EL (cell line): ENCODE results near the gene NR5A2.

Experiments used
- DNase-seq: peaks from one replicate; pipeline ENCODE4 v3.0.0-alpha.2; 2016

Gene NR5A2

GRCh38 chr1:200075522-200075921 is 48.0 kb downstream of the NR5A2 start:
- DNase-seq = no peak

- DNase-seq = peak; percentile 84
Observed at GRCh38 chr1:200075938-200076546, 48.5 kb downstream of the NR5A2 start.

GRCh38 chr1:200079232-200079940 is 51.9 kb downstream of the NR5A2 start:
- no peak for DNase-seq

DNA sequence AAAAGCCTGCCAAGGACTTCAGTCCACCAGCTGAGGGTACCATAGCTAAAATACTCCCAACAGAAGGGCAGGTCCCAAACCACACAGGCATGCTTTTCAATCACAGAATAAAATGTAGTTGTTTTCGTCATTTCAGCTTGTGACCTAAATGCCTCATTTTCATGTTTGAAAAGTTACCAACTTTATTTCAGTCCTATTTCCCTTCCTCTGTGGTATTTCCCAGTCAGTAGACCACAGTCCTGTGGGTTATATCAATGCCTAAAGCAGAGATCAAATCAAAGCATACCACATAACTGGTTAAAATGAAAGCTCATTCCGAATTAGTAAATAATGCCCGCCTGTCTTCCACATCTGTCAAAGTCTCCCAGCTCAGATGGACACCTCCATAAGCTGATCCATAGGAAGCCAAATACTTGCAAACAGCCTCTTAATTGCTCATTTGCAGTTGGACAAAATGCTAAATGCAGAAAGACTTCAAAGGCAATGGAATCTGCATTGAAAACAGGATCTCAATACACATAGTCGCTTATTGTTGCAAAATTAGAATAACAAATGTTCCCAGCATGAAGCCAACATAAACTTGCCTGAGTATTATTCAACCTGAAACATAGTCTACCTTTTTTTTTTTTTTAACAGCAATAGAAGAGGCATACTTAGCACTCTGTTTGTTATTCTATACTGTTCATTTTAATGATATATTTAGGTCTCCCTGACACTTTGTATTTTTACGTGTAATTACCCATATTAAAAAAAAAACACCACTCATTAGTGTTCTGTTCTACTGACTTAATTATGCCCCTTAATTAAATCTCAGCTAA is 53.9 kb downstream of the NR5A2 start:
- DNase-seq = no peak

- no peak for DNase-seq
Observed at GRCh38 chr1:200081969-200082245, 54.4 kb downstream of the NR5A2 start.

GRCh38 chr1:200082329-200082728 is 54.8 kb downstream of the NR5A2 start:
- DNase-seq = peak; percentile 33

DNA sequence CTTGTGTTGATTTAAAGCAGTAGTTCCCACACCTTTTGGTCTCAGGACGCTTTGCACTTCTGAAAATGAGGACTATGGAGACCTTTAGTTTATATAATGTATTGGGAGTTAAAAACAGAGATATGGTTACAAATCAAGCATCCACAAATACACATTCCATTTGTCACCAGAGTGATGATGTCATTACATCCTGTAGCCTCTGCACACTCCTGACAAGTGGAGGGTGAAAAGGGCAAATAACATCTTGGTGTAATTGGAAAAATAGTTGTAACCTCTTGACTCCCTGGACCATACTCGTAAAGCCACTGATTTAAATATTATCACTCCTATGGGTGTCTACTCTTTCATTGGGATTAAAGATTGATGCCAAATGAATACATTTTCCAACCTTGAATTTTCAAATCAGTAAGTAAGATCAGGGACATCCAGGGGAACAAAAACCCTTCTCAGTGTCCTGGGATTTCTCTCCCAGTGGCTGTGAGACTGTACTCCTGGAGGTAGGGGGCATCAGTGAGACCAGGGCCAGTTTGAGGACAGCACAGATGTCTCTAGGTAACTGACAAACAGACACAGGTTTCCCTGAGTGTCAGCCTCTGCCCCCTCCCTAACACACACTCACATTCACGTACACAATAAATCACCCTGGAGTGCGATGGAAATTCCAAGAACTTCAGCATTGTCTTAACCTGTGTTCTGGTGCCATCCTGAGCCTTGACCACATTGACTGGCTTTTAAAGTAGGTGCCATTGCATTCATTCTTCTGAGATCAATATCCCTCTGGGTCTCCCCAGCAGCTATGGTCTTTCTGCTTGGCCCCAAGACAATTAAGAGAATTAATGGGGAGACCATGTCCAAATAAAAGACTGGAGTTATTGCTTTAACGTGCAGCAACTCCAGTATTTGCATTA is 63.0 kb downstream of the NR5A2 start:
- peak; percentile 49 for DNase-seq

- no peak for DNase-seq
Observed at GRCh38 chr1:200095057-200095577, 67.6 kb downstream of the NR5A2 start.

- no peak for DNase-seq
Observed at GRCh38 chr1:200096774-200097173, 69.3 kb downstream of the NR5A2 start.

DNA sequence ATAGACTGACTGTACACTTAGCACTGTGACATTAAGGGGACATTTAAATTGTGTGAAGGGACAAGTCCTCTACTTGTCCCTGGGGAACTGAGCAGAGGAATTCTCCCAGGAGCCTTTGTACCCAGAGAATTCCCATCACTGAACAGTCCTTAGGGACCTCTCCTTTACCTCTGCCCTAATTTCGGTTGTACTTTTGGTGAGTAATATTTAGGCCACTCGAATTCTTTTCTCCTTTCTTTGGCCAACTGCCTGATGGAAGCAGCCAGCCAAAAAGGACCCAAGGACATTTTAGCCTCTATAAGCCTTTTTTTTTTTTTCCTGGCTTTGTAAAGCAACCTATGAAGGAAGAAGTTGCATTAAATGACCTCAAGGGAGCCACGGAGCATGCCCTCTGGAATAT is 71.5 kb downstream of the NR5A2 start:
- DNase-seq = no peak

- DNase-seq = no peak
Observed at GRCh38 chr1:200103966-200104583, 76.6 kb downstream of the NR5A2 start.

GRCh38 chr1:200107004-200107470 is 79.5 kb downstream of the NR5A2 start:
- no peak for DNase-seq

- DNase-seq = no peak
Observed at GRCh38 chr1:200108659-200109058, 81.1 kb downstream of the NR5A2 start.

DNA sequence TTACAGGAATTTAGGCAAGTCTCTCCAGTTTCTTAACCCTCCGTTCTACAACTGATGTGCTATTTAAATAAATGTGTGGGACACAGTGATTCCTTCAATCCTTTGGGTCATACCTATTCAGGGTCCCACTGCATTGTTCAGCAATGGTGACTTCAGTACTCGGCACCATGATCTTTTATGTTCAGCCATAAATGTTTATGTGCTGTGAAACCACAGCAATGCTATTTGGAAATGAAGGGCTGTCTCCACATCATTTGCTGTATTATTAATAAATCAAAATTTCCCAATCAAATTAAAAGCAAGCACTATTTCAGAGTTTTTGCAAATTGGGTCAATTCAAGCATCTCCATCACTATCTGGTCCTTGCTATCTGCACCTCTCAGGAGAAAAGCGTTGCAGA is 84.8 kb downstream of the NR5A2 start:
- no peak for DNase-seq

- DNase-seq = no peak
Observed at GRCh38 chr1:200115532-200115931, 88.0 kb downstream of the NR5A2 start.

DNA sequence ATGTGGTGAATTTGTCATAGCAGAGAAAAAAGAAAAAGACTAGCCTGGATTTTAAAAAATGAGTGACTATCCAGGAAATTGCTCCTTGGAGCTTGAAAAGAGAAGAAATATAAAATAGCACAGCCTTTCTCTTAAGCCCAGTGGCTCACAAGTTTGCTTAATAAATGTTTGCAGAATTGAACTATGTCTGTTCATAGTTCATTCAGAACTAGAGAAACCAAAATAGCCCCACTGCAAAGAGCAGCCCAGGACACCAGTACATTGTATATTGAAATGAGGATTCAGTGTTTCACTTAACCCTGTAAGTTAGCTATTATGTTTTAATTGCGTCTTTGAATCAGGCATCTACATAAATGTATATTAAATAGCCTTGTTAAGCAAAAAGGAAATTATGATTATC is 88.8 kb downstream of the NR5A2 start:
- no peak for DNase-seq

DNA sequence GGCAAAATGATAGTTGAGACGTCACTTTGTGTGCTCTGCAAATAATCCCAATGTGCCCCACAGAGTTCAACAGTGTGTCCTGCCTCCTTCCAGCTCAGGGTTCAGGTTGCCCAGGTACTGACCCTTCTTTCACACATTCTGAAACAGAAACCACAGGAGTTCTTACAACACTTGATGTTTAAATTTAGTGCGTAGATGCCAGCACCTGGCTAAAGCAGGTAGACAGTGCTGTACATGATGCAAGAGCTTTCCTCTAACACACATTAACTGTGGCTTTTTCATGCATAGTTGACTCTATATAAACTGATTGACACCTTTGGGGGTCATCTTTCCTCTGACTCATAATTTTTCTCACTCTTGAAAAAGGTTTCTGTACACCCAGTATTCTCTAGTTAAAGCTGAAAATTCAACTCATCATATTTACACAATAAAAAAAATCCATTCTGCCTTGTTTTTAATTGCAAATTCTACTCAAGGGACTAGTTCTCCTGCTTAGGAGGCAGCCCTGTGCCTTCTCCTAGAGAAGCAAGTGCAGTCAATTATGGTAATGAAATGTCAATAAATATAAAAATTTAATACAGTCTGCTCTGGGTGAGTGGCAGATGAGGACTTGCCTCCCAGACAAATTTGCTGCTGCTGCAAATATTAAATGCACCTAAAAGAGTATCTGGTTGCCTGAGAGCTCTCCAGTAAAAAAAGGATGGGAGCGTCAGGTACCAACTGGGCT is 91.4 kb downstream of the NR5A2 start:
- DNase-seq = no peak

DNA sequence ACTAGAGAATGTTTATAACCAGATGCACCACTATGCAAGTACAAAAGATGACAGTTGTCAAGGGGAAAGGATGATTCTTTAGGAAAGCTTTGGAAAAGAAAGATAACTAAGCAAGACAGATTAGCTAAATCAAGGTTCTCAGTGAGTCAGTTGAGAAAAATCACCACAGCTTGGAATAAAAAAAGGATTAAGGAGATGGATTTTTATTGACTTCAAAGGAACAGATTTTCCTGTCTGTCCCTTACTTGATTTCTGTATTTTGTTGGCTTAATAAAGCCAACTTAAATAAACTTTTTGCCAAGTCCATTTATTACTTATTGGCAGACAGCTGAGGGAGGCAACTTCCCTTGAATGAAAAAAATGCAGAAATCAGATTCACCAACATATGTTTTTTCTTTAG is 93.9 kb downstream of the NR5A2 start:
- DNase-seq = no peak

- no peak for DNase-seq
Observed at GRCh38 chr1:200124309-200124708, 96.8 kb downstream of the NR5A2 start.

DNA sequence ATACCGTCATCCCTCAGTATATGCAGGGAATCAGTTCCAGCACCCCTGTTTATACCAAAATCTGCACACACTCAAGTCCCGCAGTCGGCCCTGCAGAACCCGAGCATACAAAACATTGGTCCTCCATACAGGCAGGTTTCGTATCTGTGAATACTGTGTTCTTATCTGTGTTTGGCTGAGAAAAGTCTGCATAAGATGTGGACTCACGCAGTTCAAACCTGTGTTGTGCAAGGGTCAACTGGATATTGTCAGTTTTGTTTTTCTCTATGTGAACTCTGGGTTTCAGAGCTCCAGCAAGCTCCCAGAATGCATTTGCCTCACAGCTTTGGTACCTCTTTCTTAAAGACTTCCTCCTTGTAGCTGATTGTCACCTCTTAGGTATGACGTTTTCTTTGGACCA is 100.6 kb downstream of the NR5A2 start:
- DNase-seq = no peak
